Tibial nerve (tissue), 3 donors: ENCODE measurements around the gene AOAH.

Experiments
- CTCF ChIP-seq, 5 experiments: fragments of 200-600 bp in 3 of 5; fragments of 450-650 bp in 2 of 5; sonication (generic) in 3 of 5; IDR thresholded peaks; one replicate each; pipeline ENCODE4 v1.5.1; 2016 to 2019; ENCODE audit warnings: antibody characterized with exemption in 5 of 5, mild to moderate bottlenecking in 3 of 5, moderate library complexity in 2 of 5
- POLR2A ChIP-seq, 2 donors: fragments of 450-650 bp; IDR thresholded peaks; one replicate each; pipeline ENCODE4 v1.6.1; 2017; ENCODE audit warnings: antibody characterized with exemption in 2 of 2, mild to moderate bottlenecking in 2 of 2, moderate library complexity in 2 of 2

GRCh38 chr7:36531951-36532350, 192.3 kb downstream of the AOAH start:
- TF ChIP-seq CTCF (IDR thresholded peaks at IDR 0.05) (no peak), POLR2A (IDR thresholded peaks at IDR 0.05) (no peak)
